Activated CD4-positive, alpha-beta T cell treated with anti-CD3 and anti-CD28 coated beads, Interleukin-2, Interleukin-4, amounts not matched to agents 100 ng/mL and 50 ng/mL, durations not matched to agents 16 hours and 8 hours (primary cell): ENCODE measurements around the gene TMIGD1.

Experiments
- DNase-seq: peaks from one replicate; pipeline ENCODE4 v3.0.0-alpha.2; 2020; ENCODE audit warnings: low spot score

TMIGD1 gene

GRCh38 chr17:30326809-30327208 lies 7.0 kb downstream of the TMIGD1 start:
- DNase-seq, result no peak

- no peak for DNase-seq
These were observed 9.1 kb downstream of the TMIGD1 start for GRCh38 chr17:30324723-30325122.

GRCh38 chr17:30323895-30324319 lies 9.9 kb downstream of the TMIGD1 start:
- peak; percentile 37 for DNase-seq

- no peak for DNase-seq
These were observed 10.5 kb downstream of the TMIGD1 start for GRCh38 chr17:30323262-30323894.

- DNase-seq, result no peak
These were observed 12.5 kb downstream of the TMIGD1 start for GRCh38 chr17:30321314-30321713.

GRCh38 chr17:30318155-30318554 lies 15.7 kb downstream of the TMIGD1 start:
- DNase-seq, result no peak

- no peak for DNase-seq
These were observed 17.1 kb downstream of the TMIGD1 start for GRCh38 chr17:30316736-30317135.

- no peak for DNase-seq
These were observed 18.8 kb downstream of the TMIGD1 start for GRCh38 chr17:30315106-30315505.

- DNase-seq, result no peak
These were observed 19.4 kb downstream of the TMIGD1 start for GRCh38 chr17:30314474-30314873.

GRCh38 chr17:30312226-30312625 lies 21.6 kb downstream of the TMIGD1 start:
- DNase-seq, result no peak

GRCh38 chr17:30310562-30310961 lies 23.3 kb downstream of the TMIGD1 start:
- DNase-seq, result no peak

GRCh38 chr17:30309591-30309990 lies 24.3 kb downstream of the TMIGD1 start:
- no peak for DNase-seq

GRCh38 chr17:30308406-30308805 lies 25.5 kb downstream of the TMIGD1 start:
- no peak for DNase-seq

- DNase-seq, result no peak
These were observed 29.1 kb downstream of the TMIGD1 start for GRCh38 chr17:30304778-30305177.

- DNase-seq, result no peak
These were observed 31.6 kb downstream of the TMIGD1 start for GRCh38 chr17:30302241-30302640.

- DNase-seq, result no peak
These were observed 33.0 kb downstream of the TMIGD1 start for GRCh38 chr17:30300818-30301217.

- no peak for DNase-seq
These were observed 34.9 kb downstream of the TMIGD1 start for GRCh38 chr17:30299000-30299399.

- no peak for DNase-seq
These were observed 36.1 kb downstream of the TMIGD1 start for GRCh38 chr17:30297715-30298114.

- no peak for DNase-seq
These were observed 37.3 kb downstream of the TMIGD1 start for GRCh38 chr17:30296499-30297080.

GRCh38 chr17:30292286-30292858 lies 41.5 kb downstream of the TMIGD1 start:
- peak; percentile 19 for DNase-seq

- DNase-seq, result peak; percentile 87
These were observed 42.1 kb downstream of the TMIGD1 start, which contains the start of gene BLMH for GRCh38 chr17:30291543-30292285. TSS of gene BLMH (minus strand) at chr17:30291944. CDS start at chr17:30291819, 125 bp downstream.

GRCh38 chr17:30290696-30291542 lies 42.9 kb downstream of the TMIGD1 start:
- peak; percentile 57 for DNase-seq
